Measurements from ENCODE around the gene GRAP2. TPM values are rescaled to one million over a fixed set of nuclear protein-coding genes. Genes with fewer than 3 reads are reported as not detected.

Gene GRAP2
- total RNA-seq, 1 experiment from 2014 or later, result 0.42 TPM

DNA sequence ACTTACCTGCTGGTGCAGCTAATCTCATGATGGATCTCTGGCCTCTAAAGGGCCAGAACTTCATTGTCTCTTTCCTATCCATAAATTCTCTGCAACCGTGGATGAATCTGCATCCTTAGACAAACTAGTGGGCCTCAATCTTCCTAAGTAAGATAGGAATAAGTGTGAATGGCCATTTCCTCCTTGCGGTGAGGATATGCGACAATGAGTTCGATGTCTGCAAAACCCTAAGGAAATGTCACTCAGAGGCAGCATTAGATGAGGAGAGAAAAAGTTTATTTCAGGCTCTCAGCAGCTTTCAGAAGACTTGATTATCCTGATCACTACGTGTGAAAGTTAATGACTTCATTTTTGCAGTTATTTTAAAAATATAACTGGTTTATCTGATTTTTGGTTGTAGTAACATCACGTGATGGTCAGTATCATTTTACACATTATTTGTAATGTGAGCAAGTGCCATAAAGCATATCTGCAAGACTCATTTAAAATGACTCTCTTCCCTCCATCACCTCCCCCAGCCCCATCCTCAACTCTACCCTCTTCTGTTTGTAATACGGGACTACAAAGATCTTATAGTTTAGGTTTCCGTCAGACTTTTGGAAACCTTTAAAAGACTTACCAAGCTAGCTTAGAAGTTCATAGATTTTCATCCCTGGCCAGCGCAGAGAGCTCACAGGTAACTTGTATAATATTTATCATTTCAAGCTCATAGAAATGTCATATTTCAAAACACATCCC, 10.2 kb downstream of the GRAP2 start:
- no peaks in the 10 kb centered on the region for H3K9me3 ChIP-seq (ENCODE audit: control insufficient read depth in 1 of 2, insufficient read depth in 1 of 2, low read depth in 1 of 2, low read length in 2 of 2)
- ChIA-PET RAD21 (ENCODE audit: low non-redundant PET in 1 of 2, low total read pairs in 2 of 2, uncharacterized antibody in 2 of 2, unreplicated experiment in 2 of 2) (no interaction called here), POLR2A (no interaction called here), CTCF (no interaction called here)
- no peak for DNase-seq (ENCODE audit: low read depth, low spot score)
- H3K27ac ChIP-seq (ENCODE audit: low read depth, low read length), result no peak overlapping the region
- no peaks in the 10 kb centered on the region for H3K4me1 ChIP-seq (ENCODE audit: control insufficient read depth in 1 of 2, insufficient read depth in 2 of 2, low read length in 2 of 2)
- no peak for ATAC-seq
- no peak overlapping the region for H3K9ac ChIP-seq (ENCODE audit: low read length)
- no peak overlapping the region for H3K4me2 ChIP-seq (ENCODE audit: low read length)
- no TSS peak for BruUV-seq (replicated peaks)
- H3K9me2 ChIP-seq (ENCODE audit: insufficient read depth), result no peaks in the 10 kb centered on the region
- intact Hi-C loops (cut with micrococcal nuclease), result no loop called here
- no peak overlapping the region for H3K4me3 ChIP-seq (replicated peaks in 1 of 2; ENCODE audit: low read depth in 1 of 2, low read length in 2 of 2)
- no peaks in the 10 kb centered on the region for H3K79me2 ChIP-seq (ENCODE audit: insufficient read depth, low read length)
- no peaks in the 10 kb centered on the region for H4K20me1 ChIP-seq (ENCODE audit: insufficient read depth)
- no peaks in the 10 kb centered on the region for H3K36me3 ChIP-seq (ENCODE audit: control insufficient read depth in 1 of 2, insufficient read depth in 2 of 2, low read length in 2 of 2)
- peaks cover 61% of the 10 kb centered on the region for H3K27me3 ChIP-seq (ENCODE audit: insufficient read depth, low read length)
- TF ChIP-seq SRF (IDR thresholded peaks at IDR 0.05; ENCODE audit: low read depth) (no peak), ZFX (IDR thresholded peaks at IDR 0.05) (no peak), RAD21 (IDR thresholded peaks at IDR 0.05; ENCODE audit: low read depth) (no peak), ELF1 (IDR thresholded peaks at IDR 0.05; ENCODE audit: borderline replicate concordance, low read depth) (no peak), ZNF274 (IDR thresholded peaks at IDR 0.05; ENCODE audit: low read depth, low read length) (no peak), MAX (IDR thresholded peaks at IDR 0.05) (no peak), TCF7L2 (IDR thresholded peaks at IDR 0.05; ENCODE audit: borderline replicate concordance, extremely low read depth, insufficient read depth, insufficient read length) (no peak), POLR2AphosphoS5 (IDR thresholded peaks at IDR 0.05; ENCODE audit: low read depth, low read length) (no peak), FOSL1 (IDR thresholded peaks at IDR 0.05; ENCODE audit: low read depth) (no peak), EGR1 (IDR thresholded peaks at IDR 0.05; ENCODE audit: low read depth) (no peak), CEBPB (IDR thresholded peaks at IDR 0.05; ENCODE audit: low read depth) (no peak)
- TF ChIP-seq, protein P1, sequence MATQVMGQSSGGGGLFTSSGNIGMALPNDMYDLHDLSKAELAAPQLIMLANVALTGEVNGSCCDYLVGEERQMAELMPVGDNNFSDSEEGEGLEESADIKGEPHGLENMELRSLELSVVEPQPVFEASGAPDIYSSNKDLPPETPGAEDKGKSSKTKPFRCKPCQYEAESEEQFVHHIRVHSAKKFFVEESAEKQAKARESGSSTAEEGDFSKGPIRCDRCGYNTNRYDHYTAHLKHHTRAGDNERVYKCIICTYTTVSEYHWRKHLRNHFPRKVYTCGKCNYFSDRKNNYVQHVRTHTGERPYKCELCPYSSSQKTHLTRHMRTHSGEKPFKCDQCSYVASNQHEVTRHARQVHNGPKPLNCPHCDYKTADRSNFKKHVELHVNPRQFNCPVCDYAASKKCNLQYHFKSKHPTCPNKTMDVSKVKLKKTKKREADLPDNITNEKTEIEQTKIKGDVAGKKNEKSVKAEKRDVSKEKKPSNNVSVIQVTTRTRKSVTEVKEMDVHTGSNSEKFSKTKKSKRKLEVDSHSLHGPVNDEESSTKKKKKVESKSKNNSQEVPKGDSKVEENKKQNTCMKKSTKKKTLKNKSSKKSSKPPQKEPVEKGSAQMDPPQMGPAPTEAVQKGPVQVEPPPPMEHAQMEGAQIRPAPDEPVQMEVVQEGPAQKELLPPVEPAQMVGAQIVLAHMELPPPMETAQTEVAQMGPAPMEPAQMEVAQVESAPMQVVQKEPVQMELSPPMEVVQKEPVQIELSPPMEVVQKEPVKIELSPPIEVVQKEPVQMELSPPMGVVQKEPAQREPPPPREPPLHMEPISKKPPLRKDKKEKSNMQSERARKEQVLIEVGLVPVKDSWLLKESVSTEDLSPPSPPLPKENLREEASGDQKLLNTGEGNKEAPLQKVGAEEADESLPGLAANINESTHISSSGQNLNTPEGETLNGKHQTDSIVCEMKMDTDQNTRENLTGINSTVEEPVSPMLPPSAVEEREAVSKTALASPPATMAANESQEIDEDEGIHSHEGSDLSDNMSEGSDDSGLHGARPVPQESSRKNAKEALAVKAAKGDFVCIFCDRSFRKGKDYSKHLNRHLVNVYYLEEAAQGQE (IDR thresholded peaks at IDR 0.05; ENCODE audit: low read depth), result no peak
- TF ChIP-seq, protein P2, sequence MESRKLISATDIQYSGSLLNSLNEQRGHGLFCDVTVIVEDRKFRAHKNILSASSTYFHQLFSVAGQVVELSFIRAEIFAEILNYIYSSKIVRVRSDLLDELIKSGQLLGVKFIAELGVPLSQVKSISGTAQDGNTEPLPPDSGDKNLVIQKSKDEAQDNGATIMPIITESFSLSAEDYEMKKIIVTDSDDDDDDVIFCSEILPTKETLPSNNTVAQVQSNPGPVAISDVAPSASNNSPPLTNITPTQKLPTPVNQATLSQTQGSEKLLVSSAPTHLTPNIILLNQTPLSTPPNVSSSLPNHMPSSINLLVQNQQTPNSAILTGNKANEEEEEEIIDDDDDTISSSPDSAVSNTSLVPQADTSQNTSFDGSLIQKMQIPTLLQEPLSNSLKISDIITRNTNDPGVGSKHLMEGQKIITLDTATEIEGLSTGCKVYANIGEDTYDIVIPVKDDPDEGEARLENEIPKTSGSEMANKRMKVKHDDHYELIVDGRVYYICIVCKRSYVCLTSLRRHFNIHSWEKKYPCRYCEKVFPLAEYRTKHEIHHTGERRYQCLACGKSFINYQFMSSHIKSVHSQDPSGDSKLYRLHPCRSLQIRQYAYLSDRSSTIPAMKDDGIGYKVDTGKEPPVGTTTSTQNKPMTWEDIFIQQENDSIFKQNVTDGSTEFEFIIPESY (IDR thresholded peaks at IDR 0.05; ENCODE audit: extremely low read depth, insufficient replicate concordance, low read length), result no peak
- no peak overlapping the region for H2AFZ ChIP-seq (ENCODE audit: low read depth, low read length, poor library complexity, severe bottlenecking)
